ENCODE results near the gene ADAMTS16. TPM values are rescaled to one million over a fixed set of nuclear protein-coding genes. Genes with fewer than 3 reads are reported as not detected.

The ADAMTS16 gene
- total and polyA plus RNA-seq, 12 donors = 0.01 to 0.47 (median 0.12) TPM; not detected in 6

GRCh38 chr5:5320062-5320805, 180.1 kb downstream of the ADAMTS16 start:
- no peaks in the 10 kb centered on the region for H3K9me3 ChIP-seq

GRCh38 chr5:5321137-5321536, 181.0 kb downstream of the ADAMTS16 start:
- WGBS, 2 donors = 82 to 84% methylated on average over 2 of the region's 2 CpGs
- intact Hi-C loops (cut with DNase I) = no loop called here
- no peak for ATAC-seq
- TF ChIP-seq CTCF (IDR thresholded peaks at IDR 0.05) = no peak
- Histone ChIP-seq H3K4me3 (no peak overlapping the region), H3K27me3 (no peaks in the 10 kb centered on the region), H3K4me1 (peaks cover 0 to 2% (median 0%) of the 10 kb centered on the region in 9 donors), H3K36me3 (no peaks in the 10 kb centered on the region), H3K27ac (no peak overlapping the region), H3K9me3 (no peaks in the 10 kb centered on the region)
- DNase-seq = no peak

More at GRCh38 chr5:5320062-5320805, 180.1 kb downstream of the ADAMTS16 start:
- WGBS, 2 donors = 75 to 80% methylated on average over 15 of the region's 15 CpGs
- DNase-seq (no peak), ATAC-seq (no peak)
- no peaks in the 10 kb centered on the region for H3K27me3 ChIP-seq
- no peaks in the 10 kb centered on the region for H3K36me3 ChIP-seq
- no peak for TF ChIP-seq CTCF (IDR thresholded peaks at IDR 0.05)
- no peak overlapping the region for H3K4me3 ChIP-seq
- intact Hi-C loops (cut with DNase I) = no loop called here
- peaks cover 0 to 4% (median 0%) of the 10 kb centered on the region in 9 donors for H3K4me1 ChIP-seq
- H3K27ac ChIP-seq = no peak overlapping the region

- no peak overlapping the region for H3K4me3 ChIP-seq
- WGBS, 2 donors = 97 to 100% methylated on average over 2 of the region's 2 CpGs
- no peak for DNase-seq
- no peaks in the 10 kb centered on the region for H3K36me3 ChIP-seq
- no peaks in the 10 kb centered on the region for H3K9me3 ChIP-seq
- no peak overlapping the region for H3K27ac ChIP-seq
- no peak for ATAC-seq
- H3K4me1 ChIP-seq = no peaks in the 10 kb centered on the region
- intact Hi-C loops (cut with DNase I) = no loop called here
- H3K27me3 ChIP-seq = no peaks in the 10 kb centered on the region
- TF ChIP-seq CTCF (IDR thresholded peaks at IDR 0.05) = no peak
These were observed 183.4 kb downstream of the ADAMTS16 start for GRCh38 chr5:5323551-5323950.

GRCh38 chr5:5326115-5326758, 186.1 kb downstream of the ADAMTS16 start:
- H3K27me3 ChIP-seq = no peaks in the 10 kb centered on the region
- intact Hi-C loops (cut with DNase I) = no loop called here
- no peaks in the 10 kb centered on the region for H3K4me1 ChIP-seq
- no peak for DNase-seq
- no peak for TF ChIP-seq CTCF (IDR thresholded peaks at IDR 0.05)
- H3K36me3 ChIP-seq = no peaks in the 10 kb centered on the region
- 49 to 53% methylated on average over 9 of the region's 9 CpGs for WGBS, 2 donors
- ATAC-seq = no peak
- no peak overlapping the region for H3K4me3 ChIP-seq
- no peaks in the 10 kb centered on the region for H3K9me3 ChIP-seq
- H3K27ac ChIP-seq = no peak overlapping the region
